Endothelial cell (in vitro differentiated cells): ENCODE results near the gene RNF146. TPM values are rescaled to one million over a fixed set of nuclear protein-coding genes. Genes with fewer than 3 reads are reported as not detected.

Experiments used
- DNase-seq: peaks from one replicate; pipeline ENCODE4 v3.0.0; 2021; ENCODE audit warnings: low spot score
- H3K27ac Mint-ChIP-seq: one replicate; pipeline ENCODE4 v1.8.0; 2021; ENCODE audit warnings: mixed read lengths, inconsistent platforms; ENCODE audit not compliant: unreplicated experiment
- H3K27me3 Mint-ChIP-seq: one replicate; pipeline ENCODE4 v1.8.0; 2021; ENCODE audit warnings: mild to moderate bottlenecking, moderate library complexity, mixed read lengths, inconsistent platforms; ENCODE audit not compliant: unreplicated experiment
- H3K36me3 Mint-ChIP-seq: one replicate; pipeline ENCODE4 v1.8.0; 2021; ENCODE audit warnings: mild to moderate bottlenecking, low read depth, mixed read lengths, inconsistent platforms; ENCODE audit not compliant: unreplicated experiment
- H3K4me1 Mint-ChIP-seq: one replicate; pipeline ENCODE4 v1.8.0; 2021; ENCODE audit warnings: mild to moderate bottlenecking, mixed read lengths, inconsistent platforms; ENCODE audit not compliant: unreplicated experiment
- H3K4me3 Mint-ChIP-seq: one replicate; pipeline ENCODE4 v1.8.0; 2021; ENCODE audit warnings: mild to moderate bottlenecking, mixed read lengths, inconsistent platforms; ENCODE audit not compliant: unreplicated experiment
- H3K9me3 Mint-ChIP-seq: one replicate; pipeline ENCODE4 v1.8.0; 2021; ENCODE audit warnings: mixed read lengths, inconsistent platforms; ENCODE audit not compliant: unreplicated experiment
- total RNA-seq: library from RNA; stranded (reverse); fragmentation: NEBNext Ultra II Directional; extraction: Animal tissue kit (Norgen Biotek cat#: 25700); gene quantifications from one replicate; pipeline ENCODE4 v1.2.1, GENCODE V29; 2021; ENCODE audit not compliant: unreplicated experiment
- TF ChIP-seq, protein P1 (sequence below): fragments of 200-600 bp; sonication (generic); IDR thresholded peaks from one replicate; pipeline ENCODE4 v1.5.0; 2021; ENCODE audit warnings: antibody characterized with exemption; ENCODE audit not compliant: unreplicated experiment

The RNF146 gene
- total RNA-seq, 1 donor from 2014 or later = 68.6 TPM

DNA sequence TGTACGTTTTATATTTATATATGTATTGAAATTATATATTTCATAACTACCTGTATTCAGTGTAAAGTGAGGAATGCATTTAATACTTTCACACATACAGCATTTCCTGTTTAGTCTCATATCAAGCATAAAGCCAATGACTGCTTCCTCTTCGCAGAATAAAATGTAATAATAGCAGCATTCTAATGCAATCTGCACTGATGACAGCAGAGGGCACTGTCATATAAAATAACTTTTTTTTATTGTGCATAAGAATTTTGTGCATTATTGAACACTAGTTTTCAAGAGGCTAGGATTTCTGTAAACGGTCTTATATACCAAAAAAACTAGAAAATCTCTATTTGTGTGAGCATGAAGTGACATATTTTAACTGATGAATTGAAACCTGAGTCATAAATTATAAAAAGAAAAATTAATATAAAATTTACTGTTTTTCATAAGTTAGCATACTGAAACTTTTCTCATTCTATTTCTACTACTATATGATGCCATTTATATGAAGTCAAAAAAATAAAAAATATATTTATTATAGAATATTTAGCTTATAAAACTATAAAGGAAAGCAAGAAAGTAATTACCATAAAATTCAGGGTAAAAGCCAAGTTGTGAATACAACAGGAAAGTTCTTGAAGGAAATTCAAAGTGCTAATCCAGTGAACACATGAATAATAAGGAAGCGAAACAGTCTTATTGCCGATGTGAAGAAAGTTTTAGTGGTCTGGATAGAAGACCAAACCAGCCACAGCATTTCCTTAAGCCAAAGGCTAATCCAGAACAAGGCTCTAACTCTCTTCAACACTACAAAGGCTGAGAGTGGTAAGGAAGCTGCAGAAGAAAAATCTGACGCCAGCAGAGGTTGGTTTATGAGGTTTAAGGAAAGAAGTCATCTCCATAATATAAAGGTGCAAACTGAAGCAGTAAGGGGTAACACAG lies 36.3 kb downstream of the RNF146 start:
- H3K27ac Mint-ChIP-seq = peak overlapping the region; percentile 36
- peaks cover 2% of the 10 kb centered on the region for H3K27me3 Mint-ChIP-seq
- peak; percentile 16 for DNase-seq
- peaks cover 37% of the 10 kb centered on the region for H3K36me3 Mint-ChIP-seq
- TF ChIP-seq, protein P1, sequence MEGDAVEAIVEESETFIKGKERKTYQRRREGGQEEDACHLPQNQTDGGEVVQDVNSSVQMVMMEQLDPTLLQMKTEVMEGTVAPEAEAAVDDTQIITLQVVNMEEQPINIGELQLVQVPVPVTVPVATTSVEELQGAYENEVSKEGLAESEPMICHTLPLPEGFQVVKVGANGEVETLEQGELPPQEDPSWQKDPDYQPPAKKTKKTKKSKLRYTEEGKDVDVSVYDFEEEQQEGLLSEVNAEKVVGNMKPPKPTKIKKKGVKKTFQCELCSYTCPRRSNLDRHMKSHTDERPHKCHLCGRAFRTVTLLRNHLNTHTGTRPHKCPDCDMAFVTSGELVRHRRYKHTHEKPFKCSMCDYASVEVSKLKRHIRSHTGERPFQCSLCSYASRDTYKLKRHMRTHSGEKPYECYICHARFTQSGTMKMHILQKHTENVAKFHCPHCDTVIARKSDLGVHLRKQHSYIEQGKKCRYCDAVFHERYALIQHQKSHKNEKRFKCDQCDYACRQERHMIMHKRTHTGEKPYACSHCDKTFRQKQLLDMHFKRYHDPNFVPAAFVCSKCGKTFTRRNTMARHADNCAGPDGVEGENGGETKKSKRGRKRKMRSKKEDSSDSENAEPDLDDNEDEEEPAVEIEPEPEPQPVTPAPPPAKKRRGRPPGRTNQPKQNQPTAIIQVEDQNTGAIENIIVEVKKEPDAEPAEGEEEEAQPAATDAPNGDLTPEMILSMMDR = peak; percentile 84
- H3K9me3 Mint-ChIP-seq = no peaks in the 10 kb centered on the region
- peaks cover 31% of the 10 kb centered on the region for H3K4me1 Mint-ChIP-seq
- no peak overlapping the region for H3K4me3 Mint-ChIP-seq

DNA sequence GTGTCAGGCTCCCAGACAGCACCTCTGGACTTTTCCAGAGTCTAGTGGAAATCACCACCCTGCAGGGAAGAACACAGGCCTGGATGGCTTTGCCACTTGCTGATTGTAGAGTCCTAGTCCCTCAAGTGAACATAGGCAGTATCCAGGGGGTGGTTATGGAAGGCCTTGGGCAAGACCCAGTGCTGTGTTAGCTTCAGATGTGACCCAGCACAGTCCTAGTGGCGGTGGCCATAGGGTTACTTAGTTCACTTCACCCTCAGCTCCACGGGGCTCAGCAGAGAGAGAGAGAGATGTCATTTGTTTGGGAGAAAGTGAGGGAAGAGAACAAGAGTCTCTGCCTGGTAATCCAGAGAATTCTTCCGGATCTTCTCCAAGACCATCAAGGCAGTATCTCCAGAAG lies 37.3 kb downstream of the RNF146 start:
- H3K4me1 Mint-ChIP-seq = peaks cover 31% of the 10 kb centered on the region

DNA sequence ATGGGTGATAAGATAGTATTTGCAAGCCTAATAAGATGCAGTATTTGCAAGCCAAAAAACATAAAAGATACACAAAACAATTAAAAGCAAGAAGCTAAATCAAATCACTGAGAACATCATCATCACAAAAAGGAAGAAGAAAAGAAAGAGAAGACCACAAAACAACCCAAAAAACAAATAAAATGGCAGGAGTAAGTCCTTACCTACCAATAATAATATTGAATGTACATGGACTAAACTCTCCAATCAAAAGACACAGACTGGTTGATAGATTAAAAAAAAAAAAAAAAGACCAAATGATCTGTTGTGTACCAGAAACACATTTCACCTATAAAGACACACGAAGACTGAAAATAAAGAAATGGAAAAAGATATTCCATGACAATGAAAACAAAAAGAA lies 39.1 kb downstream of the RNF146 start:
- H3K4me1 Mint-ChIP-seq = peaks cover 31% of the 10 kb centered on the region
- peaks cover 2% of the 10 kb centered on the region for H3K27me3 Mint-ChIP-seq
- H3K27ac Mint-ChIP-seq = no peak overlapping the region
- no peak for DNase-seq
- peak overlapping the region; percentile 10 for H3K4me3 Mint-ChIP-seq
- peaks cover 58% of the 10 kb centered on the region for H3K36me3 Mint-ChIP-seq
- TF ChIP-seq, protein P1 = no peak
- H3K9me3 Mint-ChIP-seq = no peaks in the 10 kb centered on the region

More for the DNA sequence above, 37.3 kb downstream of the RNF146 start:
- Mint-ChIP-seq H3K36me3 (peaks cover 46% of the 10 kb centered on the region), H3K27me3 (peaks cover 2% of the 10 kb centered on the region), H3K9me3 (no peaks in the 10 kb centered on the region), H3K4me3 (no peak overlapping the region), H3K27ac (no peak overlapping the region)
- TF ChIP-seq, protein P1 = no peak
- DNase-seq = no peak

DNA sequence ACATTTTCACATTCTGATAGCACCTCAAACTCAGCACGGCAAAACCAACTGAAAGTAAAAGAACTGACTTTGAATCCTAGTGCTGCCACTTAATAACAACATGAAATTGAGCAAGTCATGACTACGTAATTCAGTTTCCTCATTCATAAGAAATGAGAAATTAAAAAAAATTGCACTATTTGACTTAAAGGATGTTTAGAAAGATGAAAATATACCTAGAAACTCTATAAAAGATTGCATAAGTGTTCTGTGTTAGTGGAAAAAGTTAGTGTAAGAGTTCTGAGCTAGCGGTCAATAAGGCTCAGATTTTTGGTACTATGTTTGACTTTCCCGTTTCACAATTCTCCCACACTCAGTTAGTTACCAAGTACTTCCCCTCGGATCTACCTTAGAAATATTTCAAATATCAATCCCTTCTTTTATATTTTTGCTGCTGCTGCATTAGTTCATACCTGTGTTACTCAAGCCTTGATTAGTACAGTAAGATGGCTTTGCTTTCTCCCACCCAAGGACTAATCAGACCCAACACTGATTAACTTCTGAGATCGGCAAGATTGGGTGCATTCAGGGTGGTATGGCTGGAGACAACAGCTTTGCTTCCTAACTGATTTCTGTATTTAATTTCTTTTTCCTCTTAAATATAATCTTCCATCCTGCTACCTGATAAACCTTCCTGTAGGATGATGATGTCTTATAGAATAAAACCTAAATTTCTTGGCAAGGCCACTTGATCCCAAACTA lies 50.9 kb downstream of the RNF146 start:
- TF ChIP-seq, protein P1 = no peak
- Mint-ChIP-seq H3K4me3 (no peak overlapping the region), H3K27me3 (no peaks in the 10 kb centered on the region), H3K4me1 (peaks cover 4% of the 10 kb centered on the region), H3K9me3 (no peaks in the 10 kb centered on the region), H3K36me3 (peaks cover 3% of the 10 kb centered on the region), H3K27ac (no peak overlapping the region)
- DNase-seq = no peak
